Activated naive CD4-positive, alpha-beta T cell treated with anti-CD3 and anti-CD28 coated beads, Interleukin-2, amount 50 U/mL, for 16 hours (primary cell): Measurements from ENCODE around the gene GABARAPL2.
"Not testable (repeated sequence)": the region's sequence is repeated elsewhere in the genome, so short reads cannot be mapped to it uniquely, and the experiment has no call there.

Source experiments
- DNase-seq: peaks from one replicate; pipeline ENCODE4 v3.0.0-alpha.2; 2020

GABARAPL2 gene

DNA sequence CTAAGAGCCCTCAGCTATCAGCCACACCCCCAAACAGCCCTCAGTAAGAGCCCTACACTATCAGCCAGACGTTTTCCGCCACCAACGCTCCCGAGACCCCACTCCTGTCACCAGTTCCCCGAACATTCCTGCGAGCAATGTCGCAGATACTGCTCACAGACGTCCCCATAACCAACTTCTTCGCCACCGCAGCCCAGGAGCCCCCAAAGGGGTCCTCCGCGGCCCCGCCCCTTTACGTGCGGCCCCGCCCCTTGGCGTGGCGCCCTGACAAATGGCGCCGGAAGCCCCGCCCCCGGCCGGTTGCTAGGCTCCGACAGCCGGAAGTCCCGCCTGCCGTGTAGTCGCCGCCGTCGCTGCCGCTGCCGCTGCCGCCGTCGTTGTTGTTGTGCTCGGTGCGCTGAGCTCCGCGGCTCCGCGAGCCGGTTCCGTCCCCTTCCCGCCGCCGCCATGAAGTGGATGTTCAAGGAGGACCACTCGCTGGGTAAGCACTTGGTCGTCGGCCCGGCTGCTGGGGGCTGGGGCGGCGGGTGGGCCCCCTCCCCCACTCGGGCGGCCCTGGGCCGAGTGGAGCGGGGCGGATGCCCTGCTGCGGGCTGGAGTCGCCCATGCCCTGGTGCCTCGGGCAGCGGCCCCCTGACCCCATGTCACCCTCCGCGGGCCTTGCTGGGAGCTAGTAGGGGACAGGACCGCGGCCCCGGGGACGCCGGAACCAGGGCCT is at the start of gene GABARAPL2:
Gene GABARAPL2 (plus strand): TSS at position 340 of the 718 bp plus-strand sequence. CDS start 108 bp downstream, at position 448.
- DNase-seq = peak; percentile 91

DNA sequence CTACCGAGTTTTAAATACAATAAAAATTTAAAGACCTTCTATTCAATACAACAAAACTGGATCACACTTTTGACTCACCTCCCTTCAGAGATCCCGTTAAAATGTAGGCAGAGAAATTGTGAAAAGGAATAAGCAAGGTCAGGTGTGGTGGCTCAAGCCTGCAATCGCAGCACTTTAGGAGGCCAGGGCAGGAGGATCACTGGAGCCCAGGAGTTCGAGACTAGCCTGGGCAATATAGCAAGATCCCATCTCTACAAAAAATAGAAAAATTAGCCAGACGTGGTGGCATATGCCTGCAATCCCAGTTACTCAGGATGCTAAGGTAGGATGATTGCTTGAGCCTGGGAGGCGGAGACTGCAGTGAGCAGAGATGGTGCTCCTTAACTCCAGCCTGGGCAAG is 47.0 kb upstream of the GABARAPL2 start:
- no peak for DNase-seq

- no peak for DNase-seq
These were observed 40.0 kb upstream of the GABARAPL2 start for GRCh38 chr16:75526032-75526790.

DNA sequence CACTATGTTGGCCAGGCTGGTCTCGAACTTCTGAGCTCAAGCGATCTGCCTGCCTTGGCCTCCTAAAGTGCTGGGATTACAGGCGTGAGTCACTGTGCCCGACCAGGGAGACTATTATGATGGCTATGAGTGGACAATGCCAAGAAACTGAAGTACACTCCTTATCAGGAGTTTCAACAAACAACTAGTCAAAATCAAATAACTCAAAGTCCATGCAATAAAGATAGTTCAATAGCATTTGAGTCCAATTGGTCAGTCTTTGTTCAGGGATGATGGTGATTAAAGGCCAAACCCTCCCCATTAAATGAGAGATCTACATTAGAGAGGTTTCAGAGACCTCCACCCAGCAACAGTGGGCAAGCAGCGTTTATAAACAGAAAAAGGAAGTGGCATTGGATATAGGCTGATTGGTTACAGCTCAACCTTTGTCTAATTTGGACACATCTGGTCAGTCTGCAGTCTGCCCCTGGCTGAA is 38.3 kb upstream of the GABARAPL2 start:
- no peak for DNase-seq

GRCh38 chr16:75529056-75529905 is 36.9 kb upstream of the GABARAPL2 start:
- DNase-seq = no peak

GRCh38 chr16:75529959-75530358 is 36.2 kb upstream of the GABARAPL2 start:
- DNase-seq = no peak

GRCh38 chr16:75532142-75532765 is 33.9 kb upstream of the GABARAPL2 start:
- DNase-seq = no peak

GRCh38 chr16:75532791-75533190 is 33.4 kb upstream of the GABARAPL2 start:
- DNase-seq = no peak

DNA sequence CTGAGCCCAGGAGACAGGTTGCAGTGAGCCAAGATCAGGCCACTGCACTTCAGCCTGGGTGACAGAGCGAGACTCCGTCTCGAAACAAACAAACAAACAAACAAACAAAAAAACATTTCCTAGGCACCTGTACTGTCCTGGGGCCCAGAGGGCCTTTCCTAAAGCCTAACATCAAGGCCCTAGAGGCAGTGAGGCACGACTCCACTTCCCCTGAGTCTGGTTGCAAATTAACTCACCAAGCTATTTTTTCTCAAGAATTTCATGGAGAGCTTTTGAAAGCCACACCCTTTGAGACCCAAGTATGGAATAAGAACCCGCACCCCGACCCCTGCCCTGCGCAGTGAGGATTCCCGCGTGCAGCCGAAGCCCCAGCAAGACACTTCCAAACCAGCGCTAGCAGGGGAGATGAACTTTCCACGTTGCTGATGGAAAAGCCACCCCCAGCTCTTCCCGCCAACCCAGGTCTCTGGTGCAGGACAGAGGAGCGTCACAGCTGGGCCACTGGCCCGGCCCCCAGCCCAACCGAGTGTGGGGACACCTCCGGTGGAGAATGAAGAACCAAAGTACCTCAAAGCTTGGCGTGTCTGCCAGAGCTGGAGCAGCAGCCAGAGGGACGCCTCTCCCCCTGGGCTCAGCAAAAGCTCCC is 31.5 kb upstream of the GABARAPL2 start:
- DNase-seq = no peak

DNA sequence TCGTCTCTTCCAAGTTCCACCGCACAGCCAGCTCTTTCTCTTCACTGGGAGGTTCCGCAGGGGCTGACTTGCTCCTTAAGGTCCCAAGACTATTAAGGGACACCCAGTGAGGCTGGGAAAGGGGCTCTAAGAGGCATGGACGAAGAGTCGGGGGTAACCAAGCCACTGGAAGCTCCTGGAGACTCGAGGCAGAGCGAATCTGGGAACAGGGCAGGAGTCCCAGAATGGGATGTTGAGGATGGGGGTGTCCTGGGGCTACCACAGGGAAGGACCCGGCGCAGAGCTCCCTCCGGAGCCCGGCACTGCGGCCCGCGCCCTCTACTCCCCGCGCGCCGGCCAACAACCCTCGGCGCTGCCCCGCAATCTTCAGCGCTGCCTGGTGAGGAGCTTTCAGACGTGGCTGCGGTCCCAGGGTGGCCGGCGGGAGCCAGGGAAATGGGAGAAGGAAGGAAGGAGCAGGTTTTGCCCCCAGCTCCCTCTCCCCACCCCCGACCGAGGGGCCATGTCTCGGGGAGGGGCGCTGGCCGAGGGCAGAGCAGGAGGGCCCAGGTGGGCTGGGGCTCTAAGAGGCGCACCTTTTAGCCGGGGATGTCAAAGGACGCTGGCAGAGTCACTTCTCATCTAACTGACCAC is 30.9 kb upstream of the GABARAPL2 start:
- DNase-seq = no peak

GRCh38 chr16:75535901-75536300 is 30.3 kb upstream of the GABARAPL2 start, which contains the start of gene CHST5:
TSS of gene CHST5 (minus strand) at chr16:75536108. CDS start at chr16:75530384, 5,724 bp downstream.
- DNase-seq = no peak

DNA sequence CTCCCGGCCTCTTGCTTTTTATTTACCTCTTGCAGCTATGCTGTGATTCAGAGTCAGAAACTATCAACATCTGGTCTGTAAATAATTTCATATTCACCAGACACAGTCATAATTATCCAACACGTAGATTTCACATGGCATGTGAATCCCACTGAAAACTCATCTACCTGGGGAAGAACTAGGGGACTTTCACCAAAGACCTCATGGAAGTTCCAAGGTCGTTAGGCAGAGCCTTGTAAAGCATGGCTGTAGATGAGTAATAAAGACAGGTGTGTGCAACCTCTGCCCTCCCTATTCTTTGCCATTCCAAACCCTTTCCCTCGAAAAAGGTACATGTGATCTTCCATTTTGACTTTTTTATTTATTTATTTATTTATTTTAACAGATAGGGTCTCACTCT is 28.4 kb upstream of the GABARAPL2 start:
- DNase-seq = no peak

- DNase-seq = not testable (repeated sequence)
These were observed 27.2 kb upstream of the GABARAPL2 start for GRCh38 chr16:75538882-75539565.

DNA sequence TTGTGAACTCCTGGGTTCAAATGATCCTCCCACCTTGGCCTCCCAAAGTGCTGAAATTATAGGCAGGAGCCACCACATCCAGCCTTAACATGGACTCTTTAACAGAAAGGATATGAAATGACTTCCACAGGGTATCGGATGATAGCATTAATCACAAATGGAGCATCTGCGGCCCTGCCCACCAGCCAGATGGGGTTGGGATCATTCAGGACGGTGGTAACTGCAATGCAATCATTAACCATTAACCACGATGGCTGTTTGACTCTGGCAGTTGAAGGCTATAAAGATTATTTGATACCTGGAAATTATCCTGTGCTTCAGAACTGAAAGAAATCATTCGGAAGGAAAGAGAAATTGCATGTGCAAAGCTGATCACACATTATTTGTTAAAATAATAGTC is 24.9 kb upstream of the GABARAPL2 start:
- no peak for DNase-seq

DNA sequence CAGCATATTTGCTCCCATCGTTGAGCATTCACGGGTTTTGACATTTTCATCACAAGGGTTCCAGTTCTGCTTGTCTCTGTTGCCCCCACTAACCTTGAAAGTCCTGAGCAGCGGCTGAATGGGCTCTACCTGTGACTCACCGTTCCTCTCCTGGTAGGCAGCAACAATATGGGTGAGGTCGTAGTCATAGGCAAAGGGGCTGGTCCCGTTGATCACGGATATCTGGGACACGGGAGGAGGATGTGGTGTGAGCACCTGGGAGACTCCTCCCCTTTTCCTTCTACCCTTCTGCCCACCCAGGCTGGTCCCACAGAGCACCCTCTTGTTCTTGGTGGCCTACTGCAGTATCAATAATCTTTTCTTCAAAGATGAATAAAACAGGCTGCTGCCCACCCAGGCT is 23.7 kb upstream of the GABARAPL2 start:
- DNase-seq = not testable (repeated sequence)

- DNase-seq = not testable (repeated sequence)
These were observed 20.3 kb upstream of the GABARAPL2 start for GRCh38 chr16:75545879-75546278.

DNA sequence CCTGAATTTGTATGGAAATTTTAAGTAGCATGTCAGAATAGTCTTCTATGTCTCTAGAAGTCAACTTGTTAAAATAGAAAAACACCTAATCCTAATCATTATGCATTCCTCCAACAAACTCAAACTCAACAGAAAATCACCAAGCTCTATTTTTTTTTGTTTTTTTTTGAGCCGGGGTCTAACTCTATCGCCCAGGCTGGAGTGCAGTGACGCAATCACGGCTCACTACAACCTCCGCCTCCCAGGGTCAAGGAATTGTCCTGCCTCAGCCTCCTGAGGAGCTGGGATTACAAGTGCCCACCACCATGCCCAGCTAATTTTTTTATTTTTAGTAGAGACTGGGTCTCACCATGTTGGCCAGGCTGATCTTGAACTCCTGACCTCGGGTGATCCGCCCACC is 19.9 kb upstream of the GABARAPL2 start:
- DNase-seq = no peak

DNA sequence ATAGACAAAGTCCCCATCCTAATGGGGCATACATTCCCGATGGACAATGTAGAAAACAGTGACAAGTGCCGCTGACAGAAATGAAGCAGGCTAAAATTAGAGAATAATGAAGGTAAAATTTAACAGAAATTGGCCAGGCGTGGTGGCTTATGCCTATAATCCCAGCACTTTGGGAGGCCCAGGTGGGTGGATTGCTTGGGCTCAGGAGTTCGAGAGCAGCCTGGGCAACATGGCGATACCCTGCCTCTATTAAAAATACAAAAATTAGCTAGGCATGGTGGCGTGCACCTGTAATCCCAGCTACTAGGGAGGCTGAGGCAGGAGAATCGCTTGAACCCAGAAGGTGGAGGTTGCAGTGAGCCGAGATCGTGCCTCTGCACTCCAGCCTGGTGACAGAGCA is 17.7 kb upstream of the GABARAPL2 start:
- not testable (repeated sequence) for DNase-seq

DNA sequence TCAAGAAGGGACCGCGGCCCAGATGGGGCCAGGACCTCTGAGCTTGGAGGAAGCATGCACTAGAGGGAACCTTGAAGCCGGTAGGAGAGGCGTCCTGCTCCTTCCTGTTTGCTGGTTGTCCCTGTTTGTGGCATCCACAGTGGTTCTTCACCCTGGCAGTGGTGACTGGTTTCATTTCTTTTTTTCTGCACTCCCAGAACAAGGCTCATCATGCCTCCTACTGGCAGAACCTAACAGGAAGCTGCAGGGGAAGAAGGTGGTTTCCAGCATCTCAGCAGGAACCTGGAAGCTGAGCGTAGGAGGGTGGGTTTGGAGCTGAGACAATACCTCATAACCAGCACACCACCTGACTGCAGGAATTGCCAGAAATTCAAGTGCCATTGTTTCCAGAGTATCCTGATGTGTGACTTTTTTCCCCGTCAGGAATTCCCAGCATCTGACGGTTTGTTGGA is 15.9 kb upstream of the GABARAPL2 start:
- no peak for DNase-seq

- DNase-seq = no peak
These were observed 13.2 kb upstream of the GABARAPL2 start for GRCh38 chr16:75552951-75553350.

DNA sequence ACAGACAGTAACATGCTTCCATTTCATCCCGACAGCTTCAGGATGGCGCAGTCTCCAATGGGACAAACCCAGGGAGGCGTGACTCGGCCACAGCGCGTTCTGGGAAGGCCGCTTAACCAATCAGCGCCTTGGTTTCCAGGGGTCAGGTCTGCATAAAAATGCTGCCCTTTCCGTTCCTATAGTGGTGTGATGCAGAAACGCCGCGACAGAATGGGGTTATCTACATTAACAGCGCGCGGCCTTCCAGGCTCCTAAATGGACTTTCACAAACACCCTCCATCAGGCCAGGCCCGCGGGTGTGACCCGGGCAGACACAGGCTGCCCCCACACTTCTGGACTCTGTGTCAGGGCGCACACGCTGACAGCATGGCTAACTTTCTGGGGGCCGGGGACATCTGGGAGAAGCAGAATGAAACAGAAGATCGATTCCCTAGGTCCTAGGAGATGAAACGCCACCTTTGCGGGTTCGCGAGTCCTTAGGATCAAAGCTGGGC is 10.9 kb upstream of the GABARAPL2 start:
- no peak for DNase-seq
